ENCODE measurements around the gene TBRG4.

DNA sequence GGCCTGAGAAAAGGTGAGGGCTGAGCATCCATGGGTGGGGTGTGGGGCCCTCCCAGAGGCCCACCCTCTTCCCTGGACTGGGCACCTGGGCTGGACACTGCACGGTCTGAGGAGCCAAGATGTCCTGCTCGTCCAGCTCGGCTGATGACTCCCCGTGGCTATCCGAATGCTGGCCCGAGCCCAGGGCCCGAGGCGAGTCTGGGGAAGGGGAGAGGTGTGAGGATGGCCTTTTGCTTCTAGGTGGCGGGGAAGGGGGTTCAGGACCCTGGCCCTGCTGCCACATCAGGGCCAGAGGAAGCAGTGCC is 29.9 kb downstream of the TBRG4 start:
- TF ChIP-seq, protein P1, sequence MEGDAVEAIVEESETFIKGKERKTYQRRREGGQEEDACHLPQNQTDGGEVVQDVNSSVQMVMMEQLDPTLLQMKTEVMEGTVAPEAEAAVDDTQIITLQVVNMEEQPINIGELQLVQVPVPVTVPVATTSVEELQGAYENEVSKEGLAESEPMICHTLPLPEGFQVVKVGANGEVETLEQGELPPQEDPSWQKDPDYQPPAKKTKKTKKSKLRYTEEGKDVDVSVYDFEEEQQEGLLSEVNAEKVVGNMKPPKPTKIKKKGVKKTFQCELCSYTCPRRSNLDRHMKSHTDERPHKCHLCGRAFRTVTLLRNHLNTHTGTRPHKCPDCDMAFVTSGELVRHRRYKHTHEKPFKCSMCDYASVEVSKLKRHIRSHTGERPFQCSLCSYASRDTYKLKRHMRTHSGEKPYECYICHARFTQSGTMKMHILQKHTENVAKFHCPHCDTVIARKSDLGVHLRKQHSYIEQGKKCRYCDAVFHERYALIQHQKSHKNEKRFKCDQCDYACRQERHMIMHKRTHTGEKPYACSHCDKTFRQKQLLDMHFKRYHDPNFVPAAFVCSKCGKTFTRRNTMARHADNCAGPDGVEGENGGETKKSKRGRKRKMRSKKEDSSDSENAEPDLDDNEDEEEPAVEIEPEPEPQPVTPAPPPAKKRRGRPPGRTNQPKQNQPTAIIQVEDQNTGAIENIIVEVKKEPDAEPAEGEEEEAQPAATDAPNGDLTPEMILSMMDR (IDR thresholded peaks at IDR 0.05) = no peak
- no peak for TF ChIP-seq POLR2A (IDR thresholded peaks at IDR 0.05)
